ENCODE data around the gene HIGD2A.
A peak's percentile ranks its signal among the peaks of the same experiment; 100 is the strongest.

Gene HIGD2A

DNA sequence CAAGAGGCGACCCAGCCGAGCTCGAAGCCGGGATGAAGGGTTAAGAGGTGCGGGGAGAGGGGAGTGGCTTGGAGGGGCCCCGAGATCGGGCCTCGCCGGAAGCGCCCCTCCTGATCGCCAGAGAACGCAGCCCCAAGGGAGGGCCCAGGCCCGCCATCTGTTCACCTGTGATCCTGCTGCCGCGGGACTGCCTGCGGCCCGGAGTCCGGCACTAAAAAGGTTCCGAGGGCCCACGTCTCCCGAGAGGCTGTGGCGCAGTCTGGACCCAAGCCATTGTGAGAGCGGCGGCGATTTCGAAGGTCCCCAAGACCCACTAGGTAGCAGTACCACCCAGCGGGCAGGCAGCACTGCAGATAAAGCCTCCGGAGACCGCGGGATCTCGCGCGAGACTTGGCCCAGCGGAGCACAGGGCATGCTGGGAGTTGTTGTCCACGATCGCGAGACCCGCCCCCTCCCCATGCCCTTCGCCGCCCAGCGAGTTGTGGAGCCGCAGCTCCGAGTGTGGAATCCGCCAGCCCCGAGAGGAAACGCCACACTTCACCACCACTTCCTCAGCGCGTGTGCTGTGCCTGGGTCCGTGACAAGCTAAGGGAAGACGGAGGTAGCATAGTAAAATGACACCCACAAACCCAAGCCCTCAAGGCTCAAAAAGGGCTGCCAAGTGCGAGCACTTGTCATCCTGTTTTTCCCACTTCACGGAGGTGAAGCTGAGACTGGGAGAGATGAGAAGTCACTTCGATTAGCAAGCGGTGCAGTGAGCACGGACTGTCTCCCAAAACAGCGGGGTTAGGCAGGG is 26.9 kb upstream of the HIGD2A start, which contains the start of gene KIAA1191:
TSS of gene KIAA1191 (minus strand) at position 328 of the 796 bp plus-strand sequence. CDS start 2,256 bp downstream, outside the sequence.
- peak; percentile 93 for DNase-seq (ENCODE audit: low spot score)
- in situ Hi-C loops (cut with MboI; ENCODE audit: low sequenced_read_pairs, unreplicated experiment), result no loop called here
- TF ChIP-seq, protein P1, sequence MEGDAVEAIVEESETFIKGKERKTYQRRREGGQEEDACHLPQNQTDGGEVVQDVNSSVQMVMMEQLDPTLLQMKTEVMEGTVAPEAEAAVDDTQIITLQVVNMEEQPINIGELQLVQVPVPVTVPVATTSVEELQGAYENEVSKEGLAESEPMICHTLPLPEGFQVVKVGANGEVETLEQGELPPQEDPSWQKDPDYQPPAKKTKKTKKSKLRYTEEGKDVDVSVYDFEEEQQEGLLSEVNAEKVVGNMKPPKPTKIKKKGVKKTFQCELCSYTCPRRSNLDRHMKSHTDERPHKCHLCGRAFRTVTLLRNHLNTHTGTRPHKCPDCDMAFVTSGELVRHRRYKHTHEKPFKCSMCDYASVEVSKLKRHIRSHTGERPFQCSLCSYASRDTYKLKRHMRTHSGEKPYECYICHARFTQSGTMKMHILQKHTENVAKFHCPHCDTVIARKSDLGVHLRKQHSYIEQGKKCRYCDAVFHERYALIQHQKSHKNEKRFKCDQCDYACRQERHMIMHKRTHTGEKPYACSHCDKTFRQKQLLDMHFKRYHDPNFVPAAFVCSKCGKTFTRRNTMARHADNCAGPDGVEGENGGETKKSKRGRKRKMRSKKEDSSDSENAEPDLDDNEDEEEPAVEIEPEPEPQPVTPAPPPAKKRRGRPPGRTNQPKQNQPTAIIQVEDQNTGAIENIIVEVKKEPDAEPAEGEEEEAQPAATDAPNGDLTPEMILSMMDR (IDR thresholded peaks at IDR 0.05; ENCODE audit: borderline replicate concordance, control extremely low read depth, extremely low read depth, insufficient read depth, missing control alignments), result peak; percentile 41

DNA sequence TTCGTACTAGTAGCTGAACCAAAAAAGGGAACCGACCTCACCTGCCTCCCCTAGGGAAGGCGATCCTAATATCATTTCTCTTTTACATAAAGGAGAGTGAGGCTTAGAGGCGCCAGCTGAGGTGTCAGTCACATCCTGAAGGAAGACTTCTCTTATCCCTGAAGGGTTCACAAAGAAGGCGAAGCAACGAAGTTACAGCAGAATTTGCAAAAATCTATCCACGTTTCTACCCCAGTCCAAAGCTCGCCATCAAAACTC is 26.4 kb upstream of the HIGD2A start:
- in situ Hi-C loops (cut with MboI; ENCODE audit: low sequenced_read_pairs, unreplicated experiment), result no loop called here
- TF ChIP-seq, protein P1 (IDR thresholded peaks at IDR 0.05; ENCODE audit: borderline replicate concordance, control extremely low read depth, extremely low read depth, insufficient read depth, missing control alignments), result no peak
- no peak for DNase-seq (ENCODE audit: low spot score)

DNA sequence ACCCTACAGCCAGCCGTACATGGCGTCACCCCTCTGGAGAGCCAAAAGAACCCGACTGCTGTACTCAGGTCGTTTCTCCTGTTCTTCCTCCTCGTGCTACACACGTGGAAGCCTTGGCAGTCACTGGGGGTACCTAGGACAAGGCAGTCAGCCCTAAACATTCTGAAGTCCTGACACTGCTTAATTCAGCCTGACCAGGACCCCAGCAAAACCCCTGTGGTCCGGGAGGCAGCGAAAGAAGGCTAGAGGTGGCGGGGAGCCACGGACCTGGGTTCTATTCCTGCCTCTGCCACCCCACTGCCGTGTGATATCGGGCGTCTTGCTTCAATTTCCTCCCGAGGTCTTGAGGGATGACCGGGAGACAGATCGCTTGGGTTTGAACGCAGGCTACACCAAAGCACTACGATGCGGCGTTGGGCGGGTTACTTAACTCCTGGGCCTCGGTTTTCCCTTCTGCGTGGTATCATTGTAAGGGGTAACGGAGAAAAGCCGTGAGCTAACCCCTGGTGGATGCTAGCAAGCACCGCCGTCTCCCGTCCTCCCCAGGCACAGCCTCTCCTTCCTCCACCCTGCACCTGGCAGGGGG is 23.7 kb upstream of the HIGD2A start:
- in situ Hi-C loops (cut with MboI; ENCODE audit: low sequenced_read_pairs, unreplicated experiment), result no loop called here
- no peak for DNase-seq (ENCODE audit: low spot score)
- TF ChIP-seq, protein P1 (IDR thresholded peaks at IDR 0.05; ENCODE audit: borderline replicate concordance, control extremely low read depth, extremely low read depth, insufficient read depth, missing control alignments), result no peak

DNA sequence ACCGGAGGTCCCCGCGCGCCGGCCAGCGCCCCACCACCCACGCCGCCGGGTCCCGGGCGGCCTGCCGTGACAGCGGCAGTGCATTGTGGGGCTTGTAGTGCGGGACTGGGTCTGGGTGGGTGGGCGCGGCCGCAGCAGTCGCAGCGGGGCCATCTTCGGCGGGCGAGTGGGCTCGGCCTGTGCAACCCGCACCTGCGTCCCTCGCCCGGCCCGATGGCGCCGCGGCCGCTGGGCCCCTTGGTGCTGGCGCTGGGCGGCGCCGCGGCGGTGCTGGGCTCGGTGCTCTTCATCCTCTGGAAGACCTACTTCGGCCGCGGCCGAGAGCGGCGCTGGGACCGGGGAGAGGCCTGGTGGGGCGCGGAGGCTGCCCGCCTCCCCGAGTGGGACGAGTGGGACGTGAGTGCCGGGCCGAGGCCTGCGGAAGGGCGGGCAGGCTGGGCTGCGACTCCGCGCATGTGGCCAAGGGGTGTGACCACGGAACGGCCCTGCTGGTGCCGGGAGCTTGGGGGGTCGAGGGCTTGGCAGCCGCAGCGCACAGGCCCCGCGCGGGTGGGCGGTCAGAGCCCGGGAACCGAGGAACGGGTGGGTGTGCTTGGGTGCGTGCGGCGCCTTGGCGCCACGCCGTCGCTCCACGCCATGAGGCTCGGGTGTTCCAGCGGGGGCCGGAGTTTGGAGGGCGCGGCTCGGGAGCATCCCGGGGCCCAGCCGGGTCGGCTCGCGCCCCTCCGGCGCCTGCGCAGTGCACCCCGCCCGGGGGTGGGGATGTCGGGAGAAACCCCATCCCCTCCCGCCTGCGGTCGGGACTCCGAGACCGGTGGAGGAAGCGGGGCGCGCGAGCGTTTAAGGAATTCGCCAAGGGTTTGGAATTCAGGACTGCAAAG is 23.0 kb upstream of the HIGD2A start, which contains the start of gene ARL10:
TSS of gene ARL10 (plus strand) at position 137 of the 881 bp plus-strand sequence. CDS start at position 214, 77 bp downstream.
- TF ChIP-seq, protein P1 (IDR thresholded peaks at IDR 0.05; ENCODE audit: borderline replicate concordance, control extremely low read depth, extremely low read depth, insufficient read depth, missing control alignments), result no peak
- in situ Hi-C loops (cut with MboI; ENCODE audit: low sequenced_read_pairs, unreplicated experiment), result no loop called here
- DNase-seq (ENCODE audit: low spot score), result peak; percentile 85

DNA sequence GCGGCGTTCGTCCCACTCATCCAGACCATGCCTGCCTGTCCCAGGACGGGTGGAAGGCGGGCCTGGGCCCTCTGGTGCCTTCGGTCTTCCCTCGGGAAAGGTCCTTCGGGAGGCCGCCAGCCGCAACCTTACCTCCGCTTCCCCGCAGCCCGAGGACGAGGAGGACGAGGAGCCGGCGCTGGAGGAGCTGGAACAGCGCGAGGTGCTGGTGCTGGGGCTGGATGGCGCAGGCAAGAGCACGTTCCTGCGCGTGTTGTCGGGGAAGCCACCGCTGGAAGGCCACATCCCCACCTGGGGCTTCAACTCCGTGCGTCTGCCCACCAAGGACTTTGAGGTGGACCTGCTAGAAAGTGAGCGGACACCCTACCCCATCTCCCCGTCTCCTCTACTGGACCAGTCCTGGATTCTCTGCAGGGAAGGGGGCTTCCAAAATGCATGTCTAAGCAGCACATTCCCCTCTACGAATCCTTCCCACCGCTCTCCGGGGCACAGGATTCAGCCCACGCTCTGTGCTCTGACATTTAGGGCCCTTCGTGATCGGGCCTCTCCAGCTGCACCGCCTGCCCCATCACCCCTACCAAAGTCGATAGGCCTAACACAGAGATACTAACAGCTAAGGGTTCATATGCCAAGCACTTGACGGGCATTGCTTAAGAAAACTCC is 22.2 kb upstream of the HIGD2A start:
- in situ Hi-C loops (cut with MboI; ENCODE audit: low sequenced_read_pairs, unreplicated experiment), result no loop called here
- TF ChIP-seq, protein P1 (IDR thresholded peaks at IDR 0.05; ENCODE audit: borderline replicate concordance, control extremely low read depth, extremely low read depth, insufficient read depth, missing control alignments), result no peak

DNA sequence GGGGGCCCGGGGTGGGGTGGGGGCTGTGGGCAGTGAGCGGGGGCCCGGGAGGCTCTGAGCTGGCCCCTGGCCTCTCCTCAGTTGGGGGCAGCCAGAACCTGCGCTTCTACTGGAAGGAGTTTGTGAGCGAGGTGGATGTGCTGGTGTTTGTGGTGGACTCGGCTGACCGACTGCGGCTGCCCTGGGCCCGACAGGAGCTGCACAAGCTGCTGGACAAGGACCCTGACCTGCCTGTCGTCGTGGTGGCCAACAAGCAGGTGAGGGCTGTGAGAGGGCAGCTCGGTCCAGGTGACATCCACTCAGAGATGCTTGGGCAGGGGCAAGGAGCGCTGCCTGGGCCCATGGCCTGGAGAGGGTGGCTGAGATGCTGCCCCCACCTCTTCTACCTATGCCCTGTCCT is 19.8 kb upstream of the HIGD2A start:
- no peak for DNase-seq (ENCODE audit: low spot score)
- TF ChIP-seq, protein P1 (IDR thresholded peaks at IDR 0.05; ENCODE audit: borderline replicate concordance, control extremely low read depth, extremely low read depth, insufficient read depth, missing control alignments), result no peak
- in situ Hi-C loops (cut with MboI; ENCODE audit: low sequenced_read_pairs, unreplicated experiment), result no loop called here

More for the DNA sequence above, 22.2 kb upstream of the HIGD2A start:
- no peak for DNase-seq (ENCODE audit: low spot score)

Measured in GM13976 (cell line).